DMS 273 treated with DMSO at 0.1 percent for 48 hours (cell line): ENCODE measurements around the gene DOCK8.

Experiments
- DNase-seq: peaks from one replicate; lab custom pipeline; 2025; lab: John Stamatoyannopoulos, UW

Gene DOCK8

GRCh38 chr9:459491-460444 is 245.1 kb downstream of the DOCK8 start:
- DNase-seq = no peak

GRCh38 chr9:462121-462520 is 247.5 kb downstream of the DOCK8 start:
- no peak for DNase-seq

- DNase-seq = peak; percentile 42
Measured at GRCh38 chr9:462606-463005, 247.9 kb downstream of the DOCK8 start.

- no peak for DNase-seq
Measured at GRCh38 chr9:463455-464171, 248.9 kb downstream of the DOCK8 start.

DNA sequence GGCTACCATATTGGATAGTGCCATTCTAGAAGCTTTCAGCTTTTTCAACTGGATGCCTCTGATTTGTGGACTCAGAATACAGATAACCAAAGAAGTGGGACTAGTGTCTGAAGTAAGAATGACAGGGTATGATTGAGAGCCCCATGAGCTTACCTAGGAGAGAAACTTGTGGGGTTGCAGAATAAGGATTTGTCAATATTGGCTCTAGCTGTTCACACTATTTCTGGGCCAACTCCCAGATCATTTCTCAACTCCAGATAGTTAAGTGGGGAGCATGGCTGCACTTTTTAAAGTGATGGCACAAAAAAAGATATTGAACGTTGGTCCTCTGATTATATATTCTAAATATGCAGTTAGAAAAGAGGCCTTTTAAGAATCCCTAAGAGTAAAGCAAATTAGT is 252.1 kb downstream of the DOCK8 start:
- DNase-seq = no peak

- no peak for DNase-seq
Measured at GRCh38 chr9:468766-469426, 254.2 kb downstream of the DOCK8 start.

- peak; percentile 67 for DNase-seq
Measured at GRCh38 chr9:469672-470551, 255.2 kb downstream of the DOCK8 start.

GRCh38 chr9:470552-471194 is 256.0 kb downstream of the DOCK8 start:
- no peak for DNase-seq

DNA sequence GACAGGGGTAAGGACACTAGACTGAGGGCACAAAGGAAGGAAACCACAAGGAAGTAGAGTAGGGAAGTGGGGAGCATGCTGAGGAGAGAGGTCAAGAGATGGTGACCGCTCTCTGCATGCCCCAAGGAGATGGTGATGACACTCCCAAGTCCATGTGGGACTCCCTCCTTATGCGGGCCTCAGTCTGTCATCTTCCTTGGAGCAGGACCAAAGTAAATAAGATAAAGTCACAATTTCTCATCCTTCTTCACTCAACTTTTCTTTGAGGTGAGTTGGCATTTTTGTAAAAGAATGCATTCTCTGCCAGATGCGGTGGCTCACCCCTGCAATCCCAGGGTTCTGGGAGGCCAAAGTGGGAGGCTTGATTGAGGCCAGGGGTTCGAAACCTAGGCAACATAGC is 256.7 kb downstream of the DOCK8 start:
- DNase-seq = no peak

DNA sequence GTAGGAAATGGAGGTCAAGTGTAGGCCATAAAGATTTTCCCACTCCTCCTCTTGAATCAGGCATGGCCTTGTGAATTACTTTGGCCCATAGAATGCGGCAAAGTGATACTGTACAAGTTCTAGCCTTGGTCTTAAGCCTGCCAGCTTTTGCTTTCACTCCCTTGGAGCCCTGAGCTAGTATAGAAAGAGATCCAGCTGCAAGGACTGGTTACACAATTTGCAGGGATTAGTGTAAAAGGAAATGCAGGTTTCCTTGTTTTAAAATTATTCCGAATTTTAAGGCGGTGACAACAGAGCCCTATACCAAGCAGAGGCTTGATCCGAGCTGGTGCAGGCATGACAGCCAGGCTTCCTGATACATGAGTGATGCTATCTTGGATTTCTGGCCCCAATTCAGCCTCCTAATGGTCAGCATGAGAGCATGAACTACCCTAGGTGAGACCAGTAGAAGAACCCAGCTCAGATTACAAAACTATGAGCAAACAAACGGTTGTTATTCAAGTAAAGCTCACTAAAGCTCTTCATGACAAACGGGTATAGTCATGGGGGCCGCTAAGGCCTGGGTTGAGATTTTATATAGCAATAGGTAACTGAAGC is 257.9 kb downstream of the DOCK8 start:
- DNase-seq = no peak

GRCh38 chr9:477193-477592 is 262.5 kb downstream of the DOCK8 start:
- DNase-seq = no peak

DNA sequence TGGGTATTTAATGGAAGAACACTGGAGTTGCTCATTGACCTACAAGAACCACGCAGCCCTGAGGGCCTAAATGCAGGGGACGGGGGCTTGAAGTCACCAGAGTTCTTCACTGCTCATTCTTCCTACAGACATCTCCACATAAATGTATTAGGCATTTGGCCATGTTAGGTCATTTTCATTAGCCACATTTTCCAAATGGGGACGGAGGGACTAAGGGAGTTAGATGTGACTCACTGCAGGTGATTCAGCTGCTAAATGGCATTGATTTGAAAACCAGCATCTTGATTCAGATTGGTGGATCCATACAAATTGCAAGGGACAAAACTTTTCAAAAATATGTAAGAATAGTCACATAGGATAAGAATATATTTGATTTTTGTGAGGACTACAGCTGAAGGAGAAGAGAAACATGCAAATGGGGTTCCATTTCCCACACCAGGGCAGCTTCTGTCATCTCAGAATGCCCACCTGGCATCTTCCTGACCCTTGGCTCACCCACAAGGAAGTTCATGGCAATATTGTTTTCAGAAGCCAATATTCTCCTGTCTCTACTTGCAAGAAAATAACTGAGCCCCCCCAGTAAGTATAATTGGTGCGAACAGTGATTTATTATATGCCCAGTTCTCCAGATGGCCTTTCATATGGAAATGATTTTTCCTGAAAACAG is 264.8 kb downstream of the DOCK8 start:
- peak; percentile 35 for DNase-seq

GRCh38 chr9:479971-480350 is 265.3 kb downstream of the DOCK8 start:
- peak; percentile 73 for DNase-seq

- no peak for DNase-seq
Measured at GRCh38 chr9:482739-483138, 268.1 kb downstream of the DOCK8 start.

- no peak for DNase-seq
Measured at GRCh38 chr9:486156-486555, 271.5 kb downstream of the DOCK8 start.

GRCh38 chr9:487429-487828 is 272.8 kb downstream of the DOCK8 start:
- no peak for DNase-seq

- no peak for DNase-seq
Measured at GRCh38 chr9:488448-488847, 273.8 kb downstream of the DOCK8 start.

DNA sequence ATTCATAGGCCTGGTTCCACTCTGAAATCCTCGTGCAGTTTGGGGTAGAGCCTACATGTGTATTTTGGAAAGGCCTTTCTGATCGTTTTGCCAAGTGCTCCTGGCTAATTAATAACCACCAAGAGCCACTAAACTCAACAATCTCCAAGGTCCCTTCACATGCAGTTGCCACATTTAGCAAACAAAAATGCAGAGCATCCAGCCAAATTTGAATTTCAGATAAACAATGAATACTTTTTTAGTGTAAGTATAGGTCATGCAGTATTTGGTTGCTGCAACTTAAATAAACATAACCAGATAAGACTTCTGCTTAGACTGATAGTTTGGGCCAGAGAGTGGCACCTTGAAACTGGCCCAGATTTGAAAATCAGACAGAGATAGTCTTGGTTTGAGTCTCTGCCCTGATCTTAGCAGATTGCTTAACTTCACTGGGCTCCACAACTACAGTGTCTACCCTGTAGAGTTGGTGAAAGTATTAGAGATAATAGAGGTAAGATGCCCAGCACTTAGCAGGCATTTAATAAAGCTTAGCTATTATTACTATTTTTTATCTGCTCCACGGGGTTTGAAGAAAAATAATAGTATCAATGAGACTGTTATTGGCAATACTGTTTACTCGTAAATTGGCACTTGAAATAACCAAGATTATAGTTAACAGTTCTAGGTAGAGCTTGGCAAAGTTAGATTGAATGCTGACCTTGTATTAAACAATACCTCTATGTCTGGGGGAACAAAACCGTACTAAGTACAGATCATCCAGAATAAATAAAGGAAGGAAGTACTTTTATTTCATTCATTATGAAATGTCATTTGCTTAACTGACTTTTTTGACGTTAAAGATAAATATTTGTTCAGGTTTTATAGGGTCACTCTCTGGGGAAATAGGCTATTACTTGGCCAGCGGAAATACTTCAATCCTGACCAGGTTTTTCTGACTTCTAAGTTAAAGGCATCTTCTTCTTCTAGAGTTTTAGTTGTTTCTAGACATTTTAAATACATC is 274.8 kb downstream of the DOCK8 start:
- DNase-seq = no peak

- no peak for DNase-seq
Measured at GRCh38 chr9:494764-495163, 280.1 kb downstream of the DOCK8 start.
